Measurements from ENCODE around the gene CD99L2.

DNA sequence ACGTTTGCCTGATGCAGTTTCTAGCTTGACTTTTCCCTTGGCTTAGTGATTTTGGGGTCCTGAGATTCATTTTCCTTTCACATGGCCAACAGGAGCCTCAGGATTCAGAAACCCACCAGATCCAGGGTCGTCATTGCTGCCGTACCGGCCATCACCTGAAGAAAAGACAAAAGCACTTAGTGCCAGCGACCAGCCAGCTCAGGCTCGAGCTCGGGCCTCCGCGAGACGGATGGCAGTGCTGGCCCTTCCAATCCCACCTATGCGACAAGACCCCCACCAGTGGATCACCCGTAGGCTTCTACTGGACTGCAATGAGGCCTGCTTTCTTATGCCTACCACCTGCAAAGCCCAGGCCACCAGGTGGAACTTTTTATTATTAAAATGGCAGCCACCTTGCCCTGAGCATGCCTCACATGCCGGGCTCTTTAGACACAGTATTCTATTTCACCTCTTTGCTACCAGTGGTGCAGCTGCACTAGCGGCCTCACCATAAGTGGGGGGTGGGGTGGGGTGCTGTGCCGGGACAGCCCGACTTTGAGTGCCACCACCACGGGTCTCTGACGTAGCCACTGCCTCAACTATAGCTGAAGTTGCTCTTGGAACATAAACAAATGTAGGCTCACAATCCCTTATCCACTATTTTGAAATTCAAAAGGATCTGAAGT, 121.0 kb downstream of the CD99L2 start:
- TF ChIP-seq CEBPB (IDR thresholded peaks at IDR 0.05; ENCODE audit: borderline replicate concordance in 1 of 2, low read depth in 2 of 2, low read length in 2 of 2) (no peak), CHD1 (IDR thresholded peaks at IDR 0.05; ENCODE audit: low read depth, low read length) (no peak), SIX5 (IDR thresholded peaks at IDR 0.05; ENCODE audit: low read depth, low read length, severe bottlenecking) (no peak), EP300 (IDR thresholded peaks at IDR 0.05; ENCODE audit: borderline replicate concordance in 1 of 2, control insufficient read depth in 1 of 2, low read depth in 2 of 2, low read length in 2 of 2) (no peak), POLR2A (IDR thresholded peaks at IDR 0.05; ENCODE audit: low read depth, low read length) (no peak), CBFB (IDR thresholded peaks at IDR 0.05; ENCODE audit: low read depth) (no peak), PML (IDR thresholded peaks at IDR 0.05; ENCODE audit: low read length) (no peak), NRF1 (conservative IDR thresholded peaks at IDR 0.05; ENCODE audit: low read depth, low read length) (no peak), EZH2 (IDR thresholded peaks at IDR 0.05; ENCODE audit: borderline replicate concordance, control insufficient read depth, low read depth, low read length) (no peak)
- TF ChIP-seq, protein P1, sequence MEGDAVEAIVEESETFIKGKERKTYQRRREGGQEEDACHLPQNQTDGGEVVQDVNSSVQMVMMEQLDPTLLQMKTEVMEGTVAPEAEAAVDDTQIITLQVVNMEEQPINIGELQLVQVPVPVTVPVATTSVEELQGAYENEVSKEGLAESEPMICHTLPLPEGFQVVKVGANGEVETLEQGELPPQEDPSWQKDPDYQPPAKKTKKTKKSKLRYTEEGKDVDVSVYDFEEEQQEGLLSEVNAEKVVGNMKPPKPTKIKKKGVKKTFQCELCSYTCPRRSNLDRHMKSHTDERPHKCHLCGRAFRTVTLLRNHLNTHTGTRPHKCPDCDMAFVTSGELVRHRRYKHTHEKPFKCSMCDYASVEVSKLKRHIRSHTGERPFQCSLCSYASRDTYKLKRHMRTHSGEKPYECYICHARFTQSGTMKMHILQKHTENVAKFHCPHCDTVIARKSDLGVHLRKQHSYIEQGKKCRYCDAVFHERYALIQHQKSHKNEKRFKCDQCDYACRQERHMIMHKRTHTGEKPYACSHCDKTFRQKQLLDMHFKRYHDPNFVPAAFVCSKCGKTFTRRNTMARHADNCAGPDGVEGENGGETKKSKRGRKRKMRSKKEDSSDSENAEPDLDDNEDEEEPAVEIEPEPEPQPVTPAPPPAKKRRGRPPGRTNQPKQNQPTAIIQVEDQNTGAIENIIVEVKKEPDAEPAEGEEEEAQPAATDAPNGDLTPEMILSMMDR (IDR thresholded peaks at IDR 0.05 in 2 of 3, conservative IDR thresholded peaks at IDR 0.05 in 1 of 3; ENCODE audit: control insufficient read depth in 2 of 3, extremely low read depth in 1 of 3, insufficient read depth in 1 of 3, low read depth in 3 of 3, low read length in 3 of 3) = no peak
- TF ChIP-seq, protein P2, sequence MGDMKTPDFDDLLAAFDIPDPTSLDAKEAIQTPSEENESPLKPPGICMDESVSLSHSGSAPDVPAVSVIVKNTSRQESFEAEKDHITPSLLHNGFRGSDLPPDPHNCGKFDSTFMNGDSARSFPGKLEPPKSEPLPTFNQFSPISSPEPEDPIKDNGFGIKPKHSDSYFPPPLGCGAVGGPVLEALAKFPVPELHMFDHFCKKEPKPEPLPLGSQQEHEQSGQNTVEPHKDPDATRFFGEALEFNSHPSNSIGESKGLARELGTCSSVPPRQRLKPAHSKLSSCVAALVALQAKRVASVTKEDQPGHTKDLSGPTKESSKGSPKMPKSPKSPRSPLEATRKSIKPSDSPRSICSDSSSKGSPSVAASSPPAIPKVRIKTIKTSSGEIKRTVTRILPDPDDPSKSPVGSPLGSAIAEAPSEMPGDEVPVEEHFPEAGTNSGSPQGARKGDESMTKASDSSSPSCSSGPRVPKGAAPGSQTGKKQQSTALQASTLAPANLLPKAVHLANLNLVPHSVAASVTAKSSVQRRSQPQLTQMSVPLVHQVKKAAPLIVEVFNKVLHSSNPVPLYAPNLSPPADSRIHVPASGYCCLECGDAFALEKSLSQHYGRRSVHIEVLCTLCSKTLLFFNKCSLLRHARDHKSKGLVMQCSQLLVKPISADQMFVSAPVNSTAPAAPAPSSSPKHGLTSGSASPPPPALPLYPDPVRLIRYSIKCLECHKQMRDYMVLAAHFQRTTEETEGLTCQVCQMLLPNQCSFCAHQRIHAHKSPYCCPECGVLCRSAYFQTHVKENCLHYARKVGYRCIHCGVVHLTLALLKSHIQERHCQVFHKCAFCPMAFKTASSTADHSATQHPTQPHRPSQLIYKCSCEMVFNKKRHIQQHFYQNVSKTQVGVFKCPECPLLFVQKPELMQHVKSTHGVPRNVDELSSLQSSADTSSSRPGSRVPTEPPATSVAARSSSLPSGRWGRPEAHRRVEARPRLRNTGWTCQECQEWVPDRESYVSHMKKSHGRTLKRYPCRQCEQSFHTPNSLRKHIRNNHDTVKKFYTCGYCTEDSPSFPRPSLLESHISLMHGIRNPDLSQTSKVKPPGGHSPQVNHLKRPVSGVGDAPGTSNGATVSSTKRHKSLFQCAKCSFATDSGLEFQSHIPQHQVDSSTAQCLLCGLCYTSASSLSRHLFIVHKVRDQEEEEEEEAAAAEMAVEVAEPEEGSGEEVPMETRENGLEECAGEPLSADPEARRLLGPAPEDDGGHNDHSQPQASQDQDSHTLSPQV (IDR thresholded peaks at IDR 0.05) = no peak
- TF ChIP-seq, protein P3, sequence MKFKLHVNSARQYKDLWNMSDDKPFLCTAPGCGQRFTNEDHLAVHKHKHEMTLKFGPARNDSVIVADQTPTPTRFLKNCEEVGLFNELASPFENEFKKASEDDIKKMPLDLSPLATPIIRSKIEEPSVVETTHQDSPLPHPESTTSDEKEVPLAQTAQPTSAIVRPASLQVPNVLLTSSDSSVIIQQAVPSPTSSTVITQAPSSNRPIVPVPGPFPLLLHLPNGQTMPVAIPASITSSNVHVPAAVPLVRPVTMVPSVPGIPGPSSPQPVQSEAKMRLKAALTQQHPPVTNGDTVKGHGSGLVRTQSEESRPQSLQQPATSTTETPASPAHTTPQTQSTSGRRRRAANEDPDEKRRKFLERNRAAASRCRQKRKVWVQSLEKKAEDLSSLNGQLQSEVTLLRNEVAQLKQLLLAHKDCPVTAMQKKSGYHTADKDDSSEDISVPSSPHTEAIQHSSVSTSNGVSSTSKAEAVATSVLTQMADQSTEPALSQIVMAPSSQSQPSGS (IDR thresholded peaks at IDR 0.05; ENCODE audit: low read length) = no peak
- TF ChIP-seq, protein P4, sequence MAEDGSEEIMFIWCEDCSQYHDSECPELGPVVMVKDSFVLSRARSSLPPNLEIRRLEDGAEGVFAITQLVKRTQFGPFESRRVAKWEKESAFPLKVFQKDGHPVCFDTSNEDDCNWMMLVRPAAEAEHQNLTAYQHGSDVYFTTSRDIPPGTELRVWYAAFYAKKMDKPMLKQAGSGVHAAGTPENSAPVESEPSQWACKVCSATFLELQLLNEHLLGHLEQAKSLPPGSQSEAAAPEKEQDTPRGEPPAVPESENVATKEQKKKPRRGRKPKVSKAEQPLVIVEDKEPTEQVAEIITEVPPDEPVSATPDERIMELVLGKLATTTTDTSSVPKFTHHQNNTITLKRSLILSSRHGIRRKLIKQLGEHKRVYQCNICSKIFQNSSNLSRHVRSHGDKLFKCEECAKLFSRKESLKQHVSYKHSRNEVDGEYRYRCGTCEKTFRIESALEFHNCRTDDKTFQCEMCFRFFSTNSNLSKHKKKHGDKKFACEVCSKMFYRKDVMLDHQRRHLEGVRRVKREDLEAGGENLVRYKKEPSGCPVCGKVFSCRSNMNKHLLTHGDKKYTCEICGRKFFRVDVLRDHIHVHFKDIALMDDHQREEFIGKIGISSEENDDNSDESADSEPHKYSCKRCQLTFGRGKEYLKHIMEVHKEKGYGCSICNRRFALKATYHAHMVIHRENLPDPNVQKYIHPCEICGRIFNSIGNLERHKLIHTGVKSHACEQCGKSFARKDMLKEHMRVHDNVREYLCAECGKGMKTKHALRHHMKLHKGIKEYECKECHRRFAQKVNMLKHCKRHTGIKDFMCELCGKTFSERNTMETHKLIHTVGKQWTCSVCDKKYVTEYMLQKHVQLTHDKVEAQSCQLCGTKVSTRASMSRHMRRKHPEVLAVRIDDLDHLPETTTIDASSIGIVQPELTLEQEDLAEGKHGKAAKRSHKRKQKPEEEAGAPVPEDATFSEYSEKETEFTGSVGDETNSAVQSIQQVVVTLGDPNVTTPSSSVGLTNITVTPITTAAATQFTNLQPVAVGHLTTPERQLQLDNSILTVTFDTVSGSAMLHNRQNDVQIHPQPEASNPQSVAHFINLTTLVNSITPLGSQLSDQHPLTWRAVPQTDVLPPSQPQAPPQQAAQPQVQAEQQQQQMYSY (CRISPR knock-in tag; IDR thresholded peaks at IDR 0.05) = no peak

Data from GM12878 (cell line).